Stimulated activated CD8-positive, alpha-beta memory T cell treated with anti-CD3 and anti-CD28 coated beads, Interleukin-4, amount 100 ng/mL, for 4 hours (primary cell): ENCODE data around the gene GAB1.
"Not testable (repeated sequence)": the region's sequence is repeated elsewhere in the genome, so short reads cannot be mapped to it uniquely, and the experiment has no call there.

ENCODE experiments used
- DNase-seq, 2 donors: peaks; one replicate each; pipeline ENCODE4 v3.0.0-alpha.2; 2020; ENCODE audit warnings: low read depth in 2 of 2, low spot score in 1 of 2

Gene GAB1

GRCh38 chr4:143337600-143338287 lies 1.1 kb downstream of the GAB1 start:
- no peak for DNase-seq

GRCh38 chr4:143338313-143338712 lies 1.6 kb downstream of the GAB1 start:
- no peak for DNase-seq

DNA sequence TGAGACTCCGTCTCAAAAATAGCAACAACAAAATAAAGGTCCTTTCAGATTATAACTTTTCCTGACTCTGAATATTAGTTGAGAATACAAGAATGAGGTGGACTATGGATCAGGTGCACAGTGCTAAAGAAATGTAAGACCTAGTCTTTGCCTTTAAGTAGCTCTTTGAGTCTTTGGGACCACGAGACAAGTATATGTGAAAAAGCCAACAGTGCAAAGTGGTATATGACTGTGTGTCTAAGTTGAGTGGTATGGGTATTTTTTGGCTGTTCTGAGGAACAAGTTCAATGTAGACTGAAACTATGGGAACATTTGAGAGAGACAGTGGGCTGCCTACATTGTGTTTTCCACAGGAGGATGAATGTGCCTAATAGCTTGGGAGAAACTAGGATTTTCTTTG lies 2.8 kb downstream of the GAB1 start:
- no peak for DNase-seq

DNA sequence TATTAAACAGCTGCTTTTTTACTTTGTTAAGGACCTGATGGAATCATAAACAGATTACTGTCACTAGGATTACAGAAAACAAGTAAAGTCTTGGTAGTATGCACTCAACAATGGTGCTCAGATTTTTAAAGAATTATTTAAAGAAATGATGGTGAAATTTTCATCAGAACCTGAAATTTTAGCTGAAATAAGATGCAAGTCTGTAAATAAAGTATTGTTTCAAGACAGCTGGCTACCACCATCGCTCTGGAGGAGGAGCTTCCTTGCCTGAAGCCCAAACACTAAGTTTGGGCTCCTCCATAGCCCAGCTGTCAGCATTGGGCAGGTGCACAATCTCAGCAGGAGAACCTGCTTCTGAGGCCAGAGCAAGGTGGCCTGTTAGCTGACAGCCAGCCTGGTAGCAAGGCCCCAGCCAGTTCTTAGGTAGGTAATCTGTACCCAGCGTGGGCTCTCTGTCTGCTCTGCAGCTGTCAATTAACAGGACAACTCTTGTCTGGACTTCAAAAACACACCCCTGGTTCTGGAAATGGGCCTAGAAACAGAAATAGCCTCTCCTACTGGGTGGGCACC lies 4.6 kb downstream of the GAB1 start:
- DNase-seq, result no peak

GRCh38 chr4:143343276-143343831 lies 6.7 kb downstream of the GAB1 start:
- DNase-seq, result no peak

- DNase-seq, result no peak
Observed at GRCh38 chr4:143344041-143344440, 7.4 kb downstream of the GAB1 start.

DNA sequence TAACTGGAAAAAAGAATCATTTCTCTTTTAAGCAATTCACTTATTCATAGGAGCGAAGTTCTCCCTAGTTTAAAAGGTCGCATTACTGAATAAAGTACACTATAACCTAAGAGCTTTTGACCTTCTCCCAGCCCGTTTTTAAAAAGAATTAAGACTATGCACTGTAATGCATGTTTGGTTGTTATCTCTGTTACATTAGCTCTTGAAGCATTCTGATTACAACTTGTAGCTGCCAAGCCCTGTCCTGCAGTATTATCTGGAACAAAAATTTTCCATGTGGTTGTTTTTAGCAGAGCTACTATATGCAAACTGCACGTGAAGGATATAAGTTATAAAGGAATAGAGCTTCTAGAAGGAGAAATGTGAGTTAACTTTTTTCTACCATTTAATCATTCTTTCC lies 8.1 kb downstream of the GAB1 start:
- no peak for DNase-seq

DNA sequence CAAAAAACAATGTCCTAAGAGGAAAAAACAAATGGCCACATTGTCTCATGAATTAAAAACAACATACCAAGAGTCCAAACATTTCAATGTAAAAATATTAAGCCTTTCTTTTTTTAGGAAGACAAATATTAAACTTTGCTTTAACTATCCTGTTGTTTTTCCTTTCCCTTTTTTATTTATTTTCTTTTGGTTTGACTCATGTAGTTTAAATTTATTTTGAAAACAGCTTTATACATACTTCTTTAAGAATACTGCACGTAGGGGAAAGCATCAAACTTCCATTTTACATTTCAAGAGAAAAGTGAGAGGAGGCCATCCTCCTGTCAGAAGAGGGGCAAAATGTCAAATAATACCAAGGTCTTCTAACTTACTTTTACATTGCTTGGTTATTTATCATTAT lies 8.7 kb downstream of the GAB1 start:
- DNase-seq, result no peak

DNA sequence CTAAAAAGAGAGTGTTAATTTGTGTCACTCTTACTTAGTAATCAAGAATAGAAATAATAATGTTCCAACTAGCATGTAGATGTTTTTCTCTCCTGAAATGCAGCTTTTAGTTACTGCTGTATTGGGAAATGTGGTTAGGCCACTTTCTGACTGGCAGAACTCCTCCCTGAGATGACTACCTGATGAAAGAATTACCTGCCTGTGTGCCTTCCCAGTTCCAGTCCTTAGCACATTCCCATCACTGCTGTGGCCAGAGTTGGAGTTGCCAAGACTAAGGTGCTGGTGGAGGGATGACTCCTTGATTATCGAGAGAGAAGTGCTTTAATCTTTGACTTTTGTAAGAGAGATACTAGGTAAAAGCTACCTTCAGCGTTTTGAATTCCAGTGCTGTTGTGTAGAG lies 9.5 kb downstream of the GAB1 start:
- DNase-seq, result no peak

- no peak for DNase-seq
Observed at GRCh38 chr4:143347484-143348111, 10.9 kb downstream of the GAB1 start.

DNA sequence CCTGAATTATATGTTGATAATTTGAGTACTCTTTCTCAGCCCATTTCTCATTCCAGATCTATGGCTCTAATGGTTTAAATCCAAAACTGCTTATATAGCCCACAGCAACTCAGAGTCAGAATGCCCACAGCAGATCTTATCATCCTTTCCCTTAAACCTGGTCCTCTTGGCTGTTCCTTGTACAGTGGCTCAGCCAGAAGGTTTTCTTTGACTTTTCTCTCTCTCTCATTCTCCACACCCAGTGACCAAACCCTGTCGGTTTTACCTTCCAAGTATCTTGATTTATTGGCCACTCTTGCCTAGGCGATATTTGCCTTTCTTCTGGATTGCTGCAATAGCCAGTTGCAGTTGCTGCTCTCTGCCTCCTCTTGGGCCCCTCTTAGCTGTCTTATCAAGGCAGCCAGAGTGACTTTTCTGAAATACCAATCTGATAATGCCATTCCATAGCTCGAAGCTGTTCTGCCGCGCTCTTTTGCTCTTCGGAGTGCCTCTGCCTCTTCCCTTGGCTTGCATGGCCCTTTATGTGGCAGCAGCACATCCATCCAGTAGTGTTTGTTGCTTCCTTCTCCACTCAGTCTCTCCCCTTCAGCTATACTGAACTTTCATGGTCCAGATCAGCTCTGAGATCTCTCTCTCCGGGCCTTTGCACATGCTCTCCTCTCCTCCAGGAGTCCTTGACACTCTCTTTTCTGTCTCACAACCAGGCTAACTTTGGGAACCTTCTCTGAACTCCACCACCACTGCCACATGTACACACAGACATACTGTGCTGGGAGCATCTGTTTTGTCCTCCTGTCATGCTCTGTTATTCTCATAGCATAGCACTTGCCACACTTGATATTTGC lies 11.8 kb downstream of the GAB1 start:
- DNase-seq, result no peak

DNA sequence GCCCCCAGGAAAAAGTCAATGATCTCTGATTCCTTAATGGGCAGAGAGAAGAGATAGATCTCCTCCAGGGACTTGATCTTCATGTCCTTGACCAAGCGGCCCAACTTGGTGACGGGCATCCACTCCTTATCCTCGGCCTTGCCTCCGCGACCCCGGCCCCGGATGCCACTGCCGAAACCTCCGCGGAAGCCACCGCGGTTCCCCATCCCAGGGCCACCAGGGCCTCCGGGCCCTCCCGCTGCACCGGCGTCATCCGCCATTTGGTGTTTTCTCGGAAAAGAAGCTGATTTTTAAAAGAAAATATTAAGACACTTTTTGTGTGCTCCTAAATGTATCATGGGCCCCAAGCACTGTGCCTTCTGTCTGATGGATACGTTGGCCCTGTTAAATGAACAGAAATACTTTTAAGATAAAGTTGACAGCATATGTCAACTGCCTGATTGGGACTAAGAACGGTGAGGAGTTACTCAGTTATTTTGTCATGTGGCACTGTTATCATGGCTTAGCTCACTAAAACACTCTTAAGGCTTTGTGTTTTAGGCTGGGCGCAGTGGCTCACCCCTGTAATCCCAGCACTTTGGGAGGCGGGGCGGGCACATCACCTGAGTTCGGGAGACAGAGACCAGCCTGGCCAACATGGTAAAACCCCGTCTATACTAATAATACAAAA lies 13.3 kb downstream of the GAB1 start:
- DNase-seq, result not testable (repeated sequence)

DNA sequence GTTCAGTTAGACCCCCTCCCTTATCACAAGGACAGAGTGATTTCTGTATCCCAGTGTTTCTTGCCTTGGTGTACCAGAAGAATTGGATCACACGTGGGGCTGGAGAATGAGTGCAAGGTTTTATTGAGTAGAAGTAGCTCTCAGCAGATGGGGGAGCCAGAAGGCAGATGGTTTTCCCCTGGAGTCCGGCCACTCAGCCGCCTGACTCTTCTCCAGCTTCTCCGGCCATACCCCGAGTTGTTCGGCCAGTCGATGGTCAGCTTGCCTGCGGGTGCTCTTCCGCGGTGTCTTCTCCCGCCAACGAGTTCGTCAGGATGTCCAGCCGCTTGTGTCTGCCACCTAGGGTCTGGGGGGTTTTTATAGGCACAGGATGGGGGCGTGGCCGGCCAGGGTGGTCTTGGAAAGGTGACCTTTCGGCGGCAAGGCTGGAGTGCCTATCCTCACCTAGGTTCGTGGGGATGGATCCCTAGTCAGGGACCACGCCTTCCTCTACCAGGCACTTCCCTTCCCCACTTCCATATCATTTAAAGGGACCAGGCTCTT lies 14.5 kb downstream of the GAB1 start:
- DNase-seq, result no peak

- DNase-seq, result no peak
Observed at GRCh38 chr4:143351774-143352451, 15.2 kb downstream of the GAB1 start.

DNA sequence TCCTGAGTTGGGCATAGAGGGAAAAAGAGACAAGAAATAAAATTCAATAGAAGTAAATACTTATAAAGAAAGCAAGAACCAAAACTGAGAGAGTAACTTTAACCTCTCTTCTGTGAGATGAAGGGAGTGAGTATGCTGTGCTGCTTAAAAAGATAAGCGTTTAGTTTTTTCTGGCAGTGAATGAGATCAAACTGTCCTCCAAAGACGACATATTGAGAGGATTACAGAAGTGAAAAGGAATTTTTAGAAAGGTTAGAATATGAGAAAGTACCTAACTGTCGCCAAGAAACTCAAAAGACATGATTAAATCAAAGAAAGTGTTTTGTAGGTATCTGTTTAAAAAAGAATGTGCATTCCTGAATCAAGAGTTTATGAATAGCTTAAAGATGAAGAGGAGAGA lies 16.0 kb downstream of the GAB1 start:
- no peak for DNase-seq

DNA sequence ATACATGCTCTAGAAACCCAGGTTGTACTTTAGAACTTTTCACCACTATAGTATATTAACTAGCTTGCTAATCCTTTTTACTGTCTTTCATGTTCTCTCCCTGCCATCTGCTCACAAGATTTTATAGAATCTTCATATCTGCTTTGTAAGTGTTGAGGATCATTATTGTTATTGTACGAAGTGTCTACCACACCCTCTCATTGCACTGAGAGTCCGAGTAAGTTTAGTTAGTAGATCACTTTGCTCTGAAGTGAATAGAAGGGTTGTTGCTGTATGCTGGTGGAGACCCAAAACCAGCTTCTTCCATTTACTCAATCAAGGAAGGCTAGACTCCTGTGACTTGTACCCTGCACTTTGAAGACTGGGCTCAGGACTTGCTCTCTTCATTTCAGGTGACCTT lies 17.1 kb downstream of the GAB1 start:
- DNase-seq, result no peak

DNA sequence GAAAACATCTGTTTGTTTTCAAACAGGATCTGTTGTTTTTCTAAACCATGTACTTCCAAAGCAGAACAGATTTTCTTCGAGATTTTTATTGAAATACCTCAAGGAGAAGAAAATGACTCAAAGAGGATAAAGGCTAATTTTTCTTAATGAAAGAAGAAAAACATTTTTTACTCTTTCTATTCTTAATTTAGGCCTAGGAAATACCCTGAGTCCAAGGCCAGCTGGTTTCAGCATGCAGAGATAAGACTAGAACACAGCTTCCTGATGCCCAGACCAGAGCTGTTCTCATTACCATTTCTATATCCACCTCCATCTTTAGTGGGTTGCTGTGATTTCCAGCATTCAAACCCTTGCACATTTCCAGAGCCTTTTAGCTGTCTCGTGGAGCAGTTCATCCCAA lies 18.3 kb downstream of the GAB1 start:
- DNase-seq, result no peak

DNA sequence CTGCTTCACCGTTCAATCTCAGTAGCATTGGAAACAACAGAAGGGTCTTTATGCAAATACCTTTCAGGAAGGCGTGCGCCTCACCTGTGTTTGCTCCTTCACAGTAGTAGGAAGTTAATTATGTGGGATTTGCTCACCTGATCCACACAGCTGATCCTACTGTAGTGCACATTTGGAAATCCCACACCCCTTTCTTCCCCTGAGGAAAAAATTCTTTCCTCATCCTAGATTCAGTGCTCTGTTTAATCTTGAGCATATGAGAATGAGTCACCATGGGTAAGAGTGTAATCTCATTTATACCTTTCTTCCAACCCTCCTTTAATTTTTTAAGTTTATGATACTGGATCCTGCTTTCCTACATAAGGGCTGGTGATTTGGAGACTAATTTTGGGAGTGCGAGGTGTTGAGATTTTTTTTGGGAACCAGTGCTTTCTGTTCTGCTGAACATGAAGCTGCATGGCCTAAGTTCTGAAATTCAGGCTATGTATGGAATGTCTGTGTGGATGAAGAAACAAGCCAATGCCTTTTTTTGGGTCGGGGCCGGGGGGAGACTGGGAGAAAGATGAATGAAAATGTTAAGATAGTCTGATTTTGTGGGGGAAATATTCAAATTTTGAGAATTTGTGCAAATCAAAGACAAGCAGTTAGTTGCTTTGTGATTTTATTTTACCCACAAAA lies 19.0 kb downstream of the GAB1 start:
- DNase-seq, result no peak

DNA sequence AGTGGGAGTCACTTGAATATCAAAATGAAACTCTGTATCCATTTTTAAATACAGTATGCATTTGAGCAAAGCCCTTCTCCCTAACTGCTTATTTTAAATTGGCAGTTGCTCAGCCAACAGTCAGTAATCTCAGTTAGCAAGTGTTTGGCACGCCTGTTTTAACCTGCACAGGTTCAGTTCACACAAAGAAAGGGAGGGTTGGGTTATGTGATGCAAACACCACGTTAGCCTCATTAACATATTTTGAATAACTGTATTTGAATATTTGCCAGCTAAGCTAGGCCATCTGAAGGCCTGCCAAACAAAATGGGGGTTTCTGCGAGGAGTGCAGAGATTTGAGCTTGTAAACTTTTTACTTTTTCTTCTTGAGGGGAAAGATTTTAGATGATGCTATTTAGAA lies 19.8 kb downstream of the GAB1 start:
- no peak for DNase-seq
